ENCODE data around the gene LHX1. TPM values are rescaled to one million over a fixed set of nuclear protein-coding genes. Genes with fewer than 3 reads are reported as not detected.

The LHX1 gene
- total RNA-seq, 4 donors from 2014 or later, result not detected

DNA sequence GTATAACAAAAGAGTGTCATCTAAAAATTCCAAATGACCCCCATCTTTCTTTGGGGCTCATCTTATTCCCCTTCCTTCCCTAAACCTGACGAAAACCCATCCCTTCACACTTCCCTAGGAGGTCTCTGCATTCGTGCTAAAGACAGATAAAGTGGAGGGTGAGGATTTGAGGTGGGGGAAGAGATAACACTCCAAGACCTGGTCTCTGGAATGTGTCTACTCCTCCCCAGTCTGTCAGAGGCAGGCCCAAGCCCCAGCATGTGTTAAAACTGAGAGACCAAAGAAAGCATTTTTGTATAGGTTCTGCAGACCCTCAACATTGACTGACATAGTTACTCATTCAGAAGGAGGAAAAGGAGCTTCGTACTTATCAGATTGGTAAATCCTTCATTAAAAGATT, 11.0 kb upstream of the LHX1 start:
- TF ChIP-seq, protein P1, sequence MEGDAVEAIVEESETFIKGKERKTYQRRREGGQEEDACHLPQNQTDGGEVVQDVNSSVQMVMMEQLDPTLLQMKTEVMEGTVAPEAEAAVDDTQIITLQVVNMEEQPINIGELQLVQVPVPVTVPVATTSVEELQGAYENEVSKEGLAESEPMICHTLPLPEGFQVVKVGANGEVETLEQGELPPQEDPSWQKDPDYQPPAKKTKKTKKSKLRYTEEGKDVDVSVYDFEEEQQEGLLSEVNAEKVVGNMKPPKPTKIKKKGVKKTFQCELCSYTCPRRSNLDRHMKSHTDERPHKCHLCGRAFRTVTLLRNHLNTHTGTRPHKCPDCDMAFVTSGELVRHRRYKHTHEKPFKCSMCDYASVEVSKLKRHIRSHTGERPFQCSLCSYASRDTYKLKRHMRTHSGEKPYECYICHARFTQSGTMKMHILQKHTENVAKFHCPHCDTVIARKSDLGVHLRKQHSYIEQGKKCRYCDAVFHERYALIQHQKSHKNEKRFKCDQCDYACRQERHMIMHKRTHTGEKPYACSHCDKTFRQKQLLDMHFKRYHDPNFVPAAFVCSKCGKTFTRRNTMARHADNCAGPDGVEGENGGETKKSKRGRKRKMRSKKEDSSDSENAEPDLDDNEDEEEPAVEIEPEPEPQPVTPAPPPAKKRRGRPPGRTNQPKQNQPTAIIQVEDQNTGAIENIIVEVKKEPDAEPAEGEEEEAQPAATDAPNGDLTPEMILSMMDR (IDR thresholded peaks at IDR 0.05; ENCODE audit: low read depth), result no peak

DNA sequence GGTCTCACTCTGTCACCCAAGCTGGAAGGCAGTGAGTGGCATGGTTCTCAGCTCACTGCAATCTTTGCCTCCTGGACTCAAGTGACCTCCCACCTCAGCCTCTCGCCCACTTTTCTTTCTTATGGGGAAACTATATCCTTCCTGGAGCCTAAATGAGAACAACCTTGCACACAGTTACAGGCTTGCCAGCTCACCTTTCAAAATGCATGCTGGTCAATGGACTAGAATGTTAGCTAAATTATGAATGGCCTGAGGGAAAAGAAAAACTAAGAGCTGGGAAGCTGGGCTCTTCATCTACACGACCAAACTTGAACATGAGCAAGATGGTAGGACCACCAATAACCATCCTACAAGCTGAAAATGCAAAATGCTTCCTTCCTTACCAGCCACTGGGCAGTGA, 10.6 kb upstream of the LHX1 start:
- TF ChIP-seq, protein P1 (IDR thresholded peaks at IDR 0.05; ENCODE audit: low read depth), result no peak

DNA sequence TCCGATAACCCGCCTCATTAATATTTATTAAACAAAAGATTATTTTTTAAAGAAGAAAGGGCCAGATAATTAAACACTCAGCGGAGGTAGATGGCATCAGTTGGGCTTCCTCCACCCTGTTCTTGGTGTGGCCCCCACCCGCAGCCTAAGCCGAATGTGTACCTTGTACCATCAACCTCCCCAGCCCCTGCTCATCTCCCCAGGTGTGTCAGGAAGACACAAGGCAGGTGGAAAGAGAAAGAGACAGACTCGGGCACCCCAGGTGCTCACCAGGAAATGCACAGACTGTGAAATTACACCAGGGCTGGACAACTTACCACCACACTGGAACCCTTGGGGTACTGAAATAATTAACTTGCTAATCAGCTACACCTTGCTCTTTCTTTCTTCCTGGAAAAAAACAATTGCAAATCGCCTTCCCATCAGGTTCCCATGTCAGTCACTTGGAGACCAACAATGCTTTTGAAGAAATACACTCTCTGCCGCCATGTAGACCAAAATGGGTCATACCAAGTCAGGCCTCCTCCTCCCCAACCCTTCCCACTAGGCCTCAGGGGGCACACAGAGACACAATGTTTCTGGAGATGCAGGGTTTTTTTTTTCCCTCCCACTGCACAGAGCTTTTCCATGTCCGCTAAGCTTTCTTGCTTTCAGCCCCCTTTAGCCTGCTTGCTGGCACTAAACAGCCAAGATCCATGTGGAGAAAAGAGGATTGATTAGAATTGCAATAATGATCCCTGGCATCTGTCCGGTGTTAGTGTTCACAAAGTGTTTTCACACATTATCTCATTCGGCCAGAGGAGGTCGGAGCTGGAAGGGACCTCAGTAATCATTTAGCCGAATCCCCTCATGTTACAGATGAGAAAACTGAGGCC, 8.6 kb upstream of the LHX1 start:
- TF ChIP-seq, protein P1 (IDR thresholded peaks at IDR 0.05; ENCODE audit: low read depth), result no peak

DNA sequence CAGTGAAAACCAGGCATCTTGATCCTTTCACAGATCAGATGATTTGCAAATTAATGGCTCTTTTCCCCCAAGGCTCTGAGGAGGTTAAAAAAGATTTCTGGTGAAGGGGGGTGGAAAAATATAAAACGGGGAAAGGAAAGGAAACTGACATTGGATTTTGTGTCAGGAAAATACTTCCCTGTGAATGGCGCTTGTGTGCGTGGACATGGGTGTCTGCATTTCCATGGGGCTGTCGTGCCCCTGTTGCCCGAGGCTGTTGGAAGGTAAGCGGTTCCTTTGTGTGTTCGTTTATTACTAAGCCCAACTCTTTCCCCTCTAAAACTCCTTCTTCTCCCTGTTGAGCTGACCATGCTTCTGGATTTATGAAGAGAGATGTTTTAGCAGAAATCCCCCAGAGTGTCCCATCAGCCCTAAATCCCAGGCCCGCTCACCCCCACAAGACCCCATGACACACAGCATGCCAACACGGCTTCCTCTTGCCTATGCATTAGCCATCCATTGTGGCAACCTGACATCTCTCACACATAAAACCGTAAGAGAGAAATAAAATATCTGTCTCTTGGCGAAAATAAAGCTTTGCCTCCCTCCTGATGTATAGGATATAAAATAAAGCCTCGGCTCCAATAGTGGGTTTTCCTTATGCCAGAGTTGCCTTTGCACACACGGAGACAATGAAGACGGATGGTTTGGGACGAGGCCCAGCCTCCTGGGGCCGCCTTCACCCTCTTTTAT, 7.3 kb upstream of the LHX1 start:
- TF ChIP-seq, protein P1 (IDR thresholded peaks at IDR 0.05; ENCODE audit: low read depth), result no peak

DNA sequence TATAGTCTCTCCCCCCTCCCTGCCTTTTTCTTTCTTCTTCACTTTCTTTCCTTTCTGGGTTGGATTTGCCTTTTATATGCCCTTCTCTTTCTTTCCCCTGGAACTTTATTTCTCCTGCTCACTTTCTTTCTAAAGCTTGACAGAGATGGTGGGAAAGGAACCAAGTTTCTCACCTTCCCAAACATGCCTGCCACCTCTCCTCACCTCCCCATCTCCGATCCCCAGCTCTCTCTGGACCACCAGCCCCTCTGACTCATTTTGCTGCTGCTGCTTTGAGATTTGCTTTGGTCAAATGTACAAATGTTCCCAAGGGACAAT, 6.7 kb upstream of the LHX1 start:
- TF ChIP-seq, protein P1 (IDR thresholded peaks at IDR 0.05; ENCODE audit: low read depth), result no peak

DNA sequence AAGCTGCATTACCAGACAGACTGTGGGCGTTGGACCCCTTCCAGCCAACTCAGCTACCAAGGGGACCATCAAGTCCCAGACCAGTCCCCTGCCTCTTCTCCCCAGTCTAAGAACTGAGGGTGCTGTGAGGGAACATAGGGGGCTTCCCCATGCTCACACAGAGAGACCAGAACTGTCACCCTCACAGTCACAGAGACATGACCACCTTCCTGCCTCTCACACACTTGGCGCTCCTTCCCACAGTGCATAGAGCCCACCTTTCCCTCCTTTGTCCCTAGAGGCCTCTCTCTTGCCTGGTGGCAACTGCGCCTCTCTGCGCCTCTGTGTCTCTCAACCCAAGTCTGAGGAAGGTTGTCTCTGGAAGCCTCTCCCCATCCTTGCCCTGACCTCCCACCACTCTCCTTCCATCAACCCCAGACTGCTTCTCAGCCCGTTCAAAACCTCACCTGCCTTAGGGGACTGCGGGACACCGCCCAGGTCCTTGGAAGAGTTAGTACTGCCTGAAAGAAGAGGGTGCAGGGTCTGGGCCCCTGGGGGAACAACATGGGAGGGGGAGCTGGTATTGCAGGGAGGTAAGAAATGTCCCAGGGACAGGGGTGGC, 6.1 kb upstream of the LHX1 start:
- TF ChIP-seq, protein P1 (IDR thresholded peaks at IDR 0.05; ENCODE audit: low read depth), result no peak

Measured in subcutaneous adipose tissue (tissue), 4 donors.